Activated T-cell treated with anti-CD3 and anti-CD28 coated beads for 4 hours (primary cell): ENCODE data around the gene MYOZ3.

Source experiments
- DNase-seq: peaks from one replicate; pipeline ENCODE4 v3.0.0-alpha.2; 2020

The MYOZ3 gene

DNA sequence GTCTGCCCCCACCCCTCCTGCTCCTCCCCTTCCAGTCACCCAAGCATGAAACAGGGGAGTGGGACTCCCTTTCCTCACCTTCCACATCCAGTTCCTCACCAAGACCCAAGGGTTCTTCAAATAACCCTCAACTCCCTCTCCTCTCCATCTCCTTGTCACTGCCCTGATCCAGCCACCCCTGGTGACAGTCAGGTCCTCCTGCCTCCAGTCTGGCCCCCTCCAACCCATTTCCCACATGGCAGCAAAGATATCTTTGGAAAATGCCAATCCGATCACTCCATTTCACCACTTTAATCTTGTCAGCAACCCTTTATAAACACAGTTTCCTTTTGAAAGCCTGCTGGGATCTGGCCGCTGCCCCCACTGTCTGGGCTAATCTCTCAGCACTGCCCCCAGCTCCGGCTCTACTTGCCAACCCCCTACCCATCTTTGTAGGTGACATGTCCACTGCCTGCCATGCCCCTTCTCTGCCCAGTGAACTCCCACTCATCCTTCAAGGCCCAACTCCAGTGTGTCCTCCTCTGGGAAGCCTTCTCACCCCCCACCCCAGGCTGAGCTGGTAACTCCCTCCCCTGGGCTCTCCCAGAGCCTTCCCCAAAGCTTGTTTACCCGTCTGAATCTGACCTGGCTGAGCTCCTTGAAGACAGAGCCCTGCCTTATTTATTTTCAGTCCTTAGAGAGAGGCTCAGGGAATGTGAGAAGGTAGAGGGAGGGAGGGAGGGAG, 781 bp upstream of the MYOZ3 start:
- no peak for DNase-seq

DNA sequence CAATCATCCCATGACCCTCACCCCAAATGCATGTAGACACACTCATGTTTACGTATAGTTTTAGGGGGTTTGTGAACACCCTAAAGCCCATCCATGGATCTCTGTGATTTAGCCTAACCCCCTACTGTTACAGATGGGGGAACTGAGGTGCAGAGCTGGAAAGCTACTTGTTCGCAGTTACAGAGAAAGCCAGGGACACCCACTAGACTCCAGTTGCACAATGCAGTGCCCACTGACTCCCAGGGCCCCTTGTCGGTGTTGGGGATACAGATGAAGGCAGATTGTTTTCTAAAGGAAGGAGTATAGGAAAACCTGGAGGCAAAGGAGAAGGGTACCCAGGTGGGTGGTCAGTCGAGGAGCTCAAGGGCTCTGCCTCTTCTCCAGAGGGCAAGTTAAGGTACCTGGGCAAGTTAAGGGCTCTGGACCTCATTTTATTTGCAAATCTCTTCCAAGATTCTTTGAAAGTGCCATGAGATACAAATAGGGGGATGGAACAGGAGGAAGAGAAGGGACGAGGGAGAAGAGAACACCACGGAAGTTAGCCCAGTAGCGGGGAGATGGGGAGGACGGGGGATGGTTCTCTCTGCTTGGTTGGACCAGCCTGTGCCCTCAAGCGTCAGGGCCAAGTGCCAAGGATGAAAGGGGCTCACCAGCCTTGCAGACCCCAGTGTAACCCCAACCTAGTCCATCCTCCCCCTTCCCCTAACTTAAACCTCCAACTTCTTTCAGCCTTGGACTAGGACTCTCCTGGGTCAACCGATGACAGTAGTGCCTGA, 958 bp downstream of the MYOZ3 start:
- no peak for DNase-seq

DNA sequence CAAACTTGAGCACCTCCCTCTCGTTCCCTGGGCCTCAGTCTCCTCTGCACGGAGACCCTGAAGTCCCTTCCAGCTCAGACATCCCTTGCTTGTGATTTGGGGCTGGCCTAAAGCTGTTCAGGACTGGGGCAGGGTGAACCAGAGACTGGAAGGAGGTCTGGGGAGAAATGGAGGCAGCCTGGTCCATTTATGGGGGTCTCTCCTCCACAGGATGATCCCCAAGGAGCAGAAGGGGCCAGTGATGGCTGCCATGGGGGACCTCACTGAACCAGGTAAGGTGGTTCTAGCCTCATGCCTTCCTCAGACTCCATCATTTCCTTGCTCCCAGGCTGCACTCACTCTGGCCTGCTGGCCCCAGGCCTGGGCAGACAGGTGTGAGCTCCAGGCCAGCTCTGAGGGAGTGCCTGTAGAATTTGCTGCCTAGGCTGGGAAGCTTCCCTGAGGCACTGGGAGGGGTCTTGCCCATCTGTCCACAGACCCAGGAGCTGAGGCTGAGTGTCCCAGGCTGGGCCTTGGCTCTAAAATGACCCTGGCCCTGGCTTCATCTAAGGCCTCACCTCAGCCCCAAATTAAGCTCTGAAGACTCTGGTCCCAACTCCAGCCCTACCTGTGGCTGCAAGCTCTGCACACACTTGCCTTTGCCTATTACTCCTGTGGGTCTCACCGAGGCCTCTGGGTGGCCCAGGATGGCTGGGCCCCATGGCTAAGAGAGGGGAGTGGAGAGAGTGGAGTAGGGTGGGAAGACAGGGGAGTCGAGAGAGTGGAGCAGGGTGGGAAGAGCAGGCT, 1.9 kb downstream of the MYOZ3 start:
- no peak for DNase-seq

DNA sequence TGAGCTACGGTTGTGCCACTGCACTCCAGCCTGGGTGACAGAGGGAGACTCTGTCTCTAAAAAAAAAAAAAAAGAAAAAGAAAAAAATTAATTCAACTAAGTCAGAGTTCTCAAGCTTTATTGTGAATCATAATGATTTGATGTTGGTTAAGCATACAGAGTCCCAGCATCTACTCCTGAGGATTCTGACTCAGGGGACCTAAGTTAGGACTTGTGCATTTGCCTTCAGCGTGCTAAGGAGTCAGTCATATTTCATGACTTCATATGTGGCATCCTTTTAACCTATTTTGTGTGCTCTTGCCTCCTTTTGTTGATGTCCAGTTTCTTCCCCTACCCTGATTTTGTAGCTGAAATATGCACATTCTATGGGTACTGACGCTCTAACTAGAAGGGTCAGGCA, 2.9 kb downstream of the MYOZ3 start:
- no peak for DNase-seq

DNA sequence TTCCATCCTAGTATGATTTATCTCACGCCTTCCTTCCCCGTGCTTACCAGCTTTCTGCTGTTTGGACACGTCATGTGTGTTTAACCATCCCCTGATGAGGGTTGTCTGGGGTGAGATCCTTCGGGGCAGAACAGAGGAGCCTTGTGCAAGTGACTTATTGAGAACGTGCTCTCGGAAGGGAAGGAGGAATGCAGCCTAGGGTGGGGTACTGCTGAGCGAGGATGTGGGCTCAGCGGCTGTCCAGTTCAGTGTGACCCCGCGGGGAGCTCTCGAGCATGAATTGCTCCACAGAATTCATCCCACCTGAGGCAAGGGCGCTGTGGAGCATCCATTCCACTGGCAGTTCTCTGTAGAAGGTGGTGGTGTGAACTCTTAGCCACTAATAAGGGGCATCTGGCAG, 4.0 kb downstream of the MYOZ3 start:
- DNase-seq = no peak

DNA sequence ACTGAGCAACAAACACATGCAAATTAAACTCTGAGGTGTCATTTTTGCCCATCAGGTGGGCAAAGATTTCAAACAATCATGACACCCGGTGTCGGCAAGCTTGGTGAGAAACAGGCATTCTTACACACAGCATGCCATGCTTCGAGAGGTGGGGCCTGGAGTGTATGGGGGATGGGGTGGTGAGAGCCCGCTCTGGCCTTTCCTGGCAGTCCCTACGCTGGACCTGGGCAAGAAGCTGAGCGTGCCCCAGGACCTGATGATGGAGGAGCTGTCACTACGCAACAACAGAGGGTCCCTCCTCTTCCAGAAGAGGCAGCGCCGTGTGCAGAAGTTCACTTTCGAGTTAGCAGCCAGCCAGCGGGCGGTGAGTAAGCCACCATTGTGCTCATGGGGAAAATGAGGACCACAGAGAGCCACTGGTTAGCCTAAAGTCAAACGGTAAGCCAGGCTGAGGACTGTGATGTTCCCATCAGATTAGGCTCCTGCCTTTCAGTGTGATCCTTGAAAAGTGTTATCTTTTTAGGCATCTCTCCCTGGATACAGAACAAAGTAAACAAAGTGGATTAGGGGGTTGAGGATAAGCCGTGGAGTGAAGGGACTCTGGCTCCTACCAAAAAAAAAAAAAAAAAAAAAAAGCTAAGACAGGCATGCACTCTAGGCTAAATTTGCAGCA, 9.4 kb downstream of the MYOZ3 start:
- DNase-seq = no peak

DNA sequence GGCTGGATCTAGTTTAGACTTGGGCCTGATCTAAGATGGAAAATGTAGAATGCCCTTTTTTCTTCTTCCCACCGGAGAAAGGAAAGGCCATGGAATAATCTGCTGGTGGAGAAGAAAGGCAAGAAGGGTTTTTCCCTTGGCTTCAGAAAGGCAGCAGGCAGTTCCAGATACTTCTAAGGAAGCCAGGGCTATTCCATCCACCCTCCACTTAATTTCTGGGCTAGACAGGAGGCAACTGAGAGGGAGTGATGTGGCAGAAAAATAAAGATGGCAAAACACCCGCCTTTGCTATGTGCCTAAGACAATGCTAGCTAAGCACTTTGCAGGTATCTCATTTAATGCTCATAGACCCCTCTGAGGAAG, 9.9 kb downstream of the MYOZ3 start:
- no peak for DNase-seq

DNA sequence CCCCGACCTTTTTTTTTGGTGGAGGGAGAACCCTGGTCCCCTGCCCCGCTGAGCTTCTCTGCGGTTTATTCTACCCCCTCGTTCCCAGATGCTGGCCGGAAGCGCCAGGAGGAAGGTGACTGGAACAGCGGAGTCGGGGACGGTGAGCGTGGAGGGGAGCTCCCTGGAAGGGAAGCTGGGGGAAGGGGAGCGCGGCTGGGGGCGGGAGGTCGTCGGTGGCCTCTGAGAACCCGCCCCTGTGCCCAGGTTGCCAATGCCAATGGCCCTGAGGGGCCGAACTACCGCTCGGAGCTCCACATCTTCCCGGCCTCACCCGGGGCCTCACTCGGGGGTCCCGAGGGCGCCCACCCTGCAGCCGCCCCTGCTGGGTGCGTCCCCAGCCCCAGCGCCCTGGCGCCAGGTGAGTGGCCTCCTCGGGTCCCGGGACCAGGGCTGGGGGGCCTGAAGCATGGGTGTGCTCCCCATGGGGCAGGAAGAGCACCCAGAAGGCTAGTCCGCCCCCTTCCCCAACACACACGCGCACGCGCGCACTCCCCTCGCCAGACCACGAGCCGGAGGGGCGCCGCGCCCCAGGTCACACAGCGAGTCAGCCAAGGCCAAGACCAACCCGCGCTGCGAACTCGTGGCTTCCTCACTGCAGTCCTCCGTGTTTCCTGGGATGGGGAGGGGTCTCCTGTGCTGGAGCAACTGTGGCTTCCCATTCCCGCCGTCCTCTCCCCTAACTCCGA, 10.6 kb downstream of the MYOZ3 start:
- no peak for DNase-seq

DNA sequence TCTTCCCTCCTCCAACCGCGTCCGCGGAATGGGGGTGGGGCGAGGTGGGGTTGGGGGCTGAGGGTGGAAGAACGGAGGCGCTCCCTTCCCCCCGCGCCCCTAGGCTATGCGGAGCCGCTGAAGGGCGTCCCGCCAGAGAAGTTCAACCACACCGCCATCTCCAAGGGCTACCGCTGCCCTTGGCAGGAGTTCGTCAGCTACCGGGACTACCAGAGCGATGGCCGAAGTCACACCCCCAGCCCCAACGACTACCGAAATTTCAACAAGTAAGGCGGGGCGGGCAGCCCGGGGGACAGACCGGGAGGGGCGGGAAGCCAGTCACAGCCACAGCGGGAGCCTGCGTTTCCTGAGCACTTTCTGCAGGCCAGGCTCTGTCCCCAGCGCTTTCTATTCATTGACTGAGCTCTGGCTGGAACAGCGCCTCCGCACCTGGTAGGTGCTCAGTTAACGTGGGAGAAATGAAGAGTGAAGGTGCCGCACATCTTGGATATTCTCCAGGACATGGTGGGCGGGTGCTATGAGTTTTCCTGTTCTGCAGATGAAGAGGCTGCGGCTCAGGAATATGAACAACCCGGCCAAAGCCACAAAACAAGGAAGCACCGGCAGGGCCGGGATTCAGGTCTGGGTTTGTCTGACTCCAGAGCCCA, 11.3 kb downstream of the MYOZ3 start:
- no peak for DNase-seq

DNA sequence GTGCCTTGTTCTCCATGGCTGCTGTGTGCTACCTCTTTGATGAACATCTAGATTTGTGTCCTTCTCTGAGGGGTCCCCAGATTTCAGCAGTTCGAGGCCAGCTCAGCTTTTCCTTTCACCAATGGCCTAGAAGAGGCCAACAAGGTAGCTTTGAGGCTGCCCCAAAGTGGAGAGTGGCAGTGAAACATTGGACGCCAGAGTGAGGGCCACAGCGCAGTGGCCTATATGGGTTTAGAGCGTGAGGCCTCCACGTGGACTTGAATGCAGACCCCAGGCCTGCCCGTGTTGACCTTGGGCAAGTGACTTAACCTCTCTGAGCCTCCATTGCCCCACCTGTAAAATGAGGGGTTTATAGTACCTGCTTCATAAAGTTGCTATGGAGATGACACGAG, 11.8 kb downstream of the MYOZ3 start:
- DNase-seq = no peak

DNA sequence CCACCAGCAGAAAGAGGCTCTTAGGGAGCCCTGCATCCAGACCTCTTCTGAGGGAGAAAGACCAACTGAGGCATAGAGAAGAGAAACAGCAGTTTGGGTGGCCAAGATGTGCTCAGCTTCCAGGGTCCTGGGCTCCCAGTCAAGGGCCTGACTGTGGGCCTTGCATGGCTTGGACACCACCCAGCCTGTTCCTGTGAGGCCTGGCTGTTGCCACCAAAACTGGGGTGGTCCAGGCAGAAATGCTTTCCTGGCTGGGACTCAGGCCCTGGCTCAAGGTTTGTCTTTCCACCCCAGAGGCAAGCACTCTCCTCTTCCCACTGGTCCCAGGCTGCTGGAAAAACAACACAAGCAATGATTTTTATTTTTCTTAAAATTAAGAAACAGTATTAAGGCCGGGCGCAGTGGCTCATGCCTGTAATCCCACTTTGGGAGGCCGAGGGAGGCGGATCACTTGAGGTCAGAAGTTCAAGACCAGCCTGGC, 13.3 kb downstream of the MYOZ3 start:
- no peak for DNase-seq

DNA sequence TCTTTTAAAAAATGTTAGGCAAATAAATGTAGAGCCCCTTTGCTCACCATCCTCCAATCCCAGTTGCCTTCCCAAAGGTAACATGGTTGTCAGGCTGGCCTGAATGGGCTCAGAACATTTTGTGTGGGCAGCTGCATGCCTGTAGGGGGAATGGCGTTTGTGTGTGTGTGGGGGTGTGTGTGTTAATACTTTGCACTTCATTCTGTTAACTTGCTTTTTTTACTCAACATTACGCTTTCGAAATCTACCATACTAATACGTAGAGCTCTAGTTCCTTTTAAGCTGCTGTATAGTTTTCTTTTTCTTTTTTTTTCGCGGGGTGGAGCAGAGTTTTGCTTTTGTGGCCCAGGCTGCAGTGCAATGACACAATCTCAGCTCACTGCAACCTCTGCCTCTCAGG, 14.0 kb downstream of the MYOZ3 start:
- no peak for DNase-seq

DNA sequence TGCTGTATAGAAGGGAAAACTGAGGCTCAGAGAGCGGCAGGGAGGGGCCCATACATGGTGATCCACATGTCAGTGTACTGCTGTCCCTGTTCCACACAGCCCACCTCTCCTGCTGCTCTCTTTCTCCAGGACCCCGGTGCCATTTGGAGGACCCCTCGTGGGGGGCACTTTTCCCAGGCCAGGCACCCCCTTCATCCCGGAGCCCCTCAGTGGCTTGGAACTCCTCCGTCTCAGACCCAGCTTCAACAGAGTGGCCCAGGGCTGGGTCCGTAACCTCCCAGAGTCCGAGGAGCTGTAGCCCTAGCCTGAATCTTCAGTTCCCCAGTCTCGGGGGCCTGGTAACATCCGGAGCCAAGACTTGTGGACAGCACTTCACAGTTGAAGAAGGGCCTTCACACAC, 15.5 kb downstream of the MYOZ3 start:
- DNase-seq = no peak

DNA sequence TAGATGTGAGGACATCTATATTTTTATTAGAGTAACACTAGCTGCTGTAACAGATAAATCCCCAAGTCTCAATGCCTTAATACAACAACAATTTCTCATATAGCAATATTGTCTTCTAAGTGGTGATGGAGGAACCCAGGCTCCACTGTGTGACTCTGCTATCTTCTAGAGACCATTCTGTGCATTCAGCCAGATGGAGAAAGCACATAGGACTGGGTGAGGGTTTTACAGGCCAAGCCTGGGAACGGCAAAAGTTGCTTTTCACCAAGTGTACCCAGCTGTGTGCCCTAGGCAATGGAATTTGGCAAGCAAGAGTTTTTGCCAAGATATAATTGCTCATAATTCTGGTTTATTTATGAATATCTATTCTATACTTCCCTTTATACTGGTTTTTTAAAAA, 28.1 kb downstream of the MYOZ3 start:
- no peak for DNase-seq

DNA sequence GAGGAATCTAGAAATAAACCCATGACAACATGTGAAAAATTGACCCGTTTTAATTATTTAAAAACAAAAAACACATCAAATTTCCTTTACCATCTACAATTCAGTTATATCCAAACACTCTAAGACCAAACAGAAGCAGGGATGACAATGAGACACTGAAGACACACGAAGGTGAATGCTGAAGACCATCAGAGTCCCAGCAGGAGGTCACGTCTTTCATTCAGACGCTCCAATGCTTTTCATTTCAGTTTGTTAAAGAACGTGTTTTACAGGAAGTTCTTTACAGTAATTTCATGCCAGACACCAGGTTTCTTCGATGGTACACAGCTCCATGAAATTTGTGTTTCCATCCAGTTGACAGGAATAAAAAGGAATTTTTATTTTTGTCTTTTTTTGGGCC, 29.7 kb downstream of the MYOZ3 start:
- DNase-seq = no peak

DNA sequence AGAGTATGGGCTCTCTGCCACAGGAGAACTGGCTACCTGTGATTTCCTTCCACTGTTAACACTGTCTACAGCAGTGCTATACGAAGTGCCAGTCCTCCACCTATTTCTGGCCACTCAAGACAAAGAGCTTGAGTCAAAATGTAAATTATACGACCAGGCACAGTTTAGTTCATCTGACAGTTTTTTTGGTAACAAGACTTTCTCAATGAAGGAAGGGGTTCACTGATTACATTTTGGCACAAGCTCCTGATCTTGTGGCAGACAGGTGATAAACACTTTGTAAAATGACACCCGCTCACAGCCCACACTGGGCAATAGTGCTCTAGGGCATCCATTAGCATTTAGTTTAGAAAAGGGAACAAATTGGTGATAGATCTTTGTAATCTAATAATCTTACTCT, 31.2 kb downstream of the MYOZ3 start:
- DNase-seq = no peak

DNA sequence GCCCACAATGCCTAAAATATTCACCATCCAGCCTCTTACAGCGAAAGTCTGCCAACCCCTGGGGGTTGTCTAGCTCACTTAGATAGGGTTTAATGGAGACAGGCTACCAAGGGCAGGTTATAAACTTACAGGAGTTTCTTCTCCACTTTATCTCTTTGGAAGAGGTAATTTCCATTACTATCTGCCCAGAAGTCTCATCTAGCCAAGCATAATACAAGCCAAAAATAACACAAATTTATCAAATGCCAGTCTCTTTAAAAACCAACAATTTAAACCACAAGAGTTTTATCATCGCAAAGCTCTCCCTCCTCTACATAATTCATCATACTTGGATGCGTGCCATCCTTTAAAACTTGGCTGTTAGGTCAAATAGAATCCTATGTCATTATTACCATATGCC, 33.6 kb downstream of the MYOZ3 start:
- DNase-seq = no peak

DNA sequence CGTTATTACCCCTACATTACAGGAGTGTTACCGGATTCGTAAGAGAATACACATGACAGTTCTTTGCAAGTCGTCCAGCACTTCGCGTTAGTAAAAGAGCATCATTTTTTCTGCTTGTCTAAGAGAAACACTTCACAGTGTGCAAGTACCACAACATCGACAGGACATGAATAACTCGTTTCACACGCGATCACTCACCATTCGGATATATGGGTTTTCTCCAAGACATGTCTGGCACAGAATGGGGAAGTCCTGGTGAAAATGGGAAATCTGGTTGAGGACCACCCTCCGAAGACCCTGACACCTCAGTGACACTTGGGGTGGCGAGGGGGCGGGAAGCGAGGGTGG, 39.2 kb downstream of the MYOZ3 start:
- no peak for DNase-seq

DNA sequence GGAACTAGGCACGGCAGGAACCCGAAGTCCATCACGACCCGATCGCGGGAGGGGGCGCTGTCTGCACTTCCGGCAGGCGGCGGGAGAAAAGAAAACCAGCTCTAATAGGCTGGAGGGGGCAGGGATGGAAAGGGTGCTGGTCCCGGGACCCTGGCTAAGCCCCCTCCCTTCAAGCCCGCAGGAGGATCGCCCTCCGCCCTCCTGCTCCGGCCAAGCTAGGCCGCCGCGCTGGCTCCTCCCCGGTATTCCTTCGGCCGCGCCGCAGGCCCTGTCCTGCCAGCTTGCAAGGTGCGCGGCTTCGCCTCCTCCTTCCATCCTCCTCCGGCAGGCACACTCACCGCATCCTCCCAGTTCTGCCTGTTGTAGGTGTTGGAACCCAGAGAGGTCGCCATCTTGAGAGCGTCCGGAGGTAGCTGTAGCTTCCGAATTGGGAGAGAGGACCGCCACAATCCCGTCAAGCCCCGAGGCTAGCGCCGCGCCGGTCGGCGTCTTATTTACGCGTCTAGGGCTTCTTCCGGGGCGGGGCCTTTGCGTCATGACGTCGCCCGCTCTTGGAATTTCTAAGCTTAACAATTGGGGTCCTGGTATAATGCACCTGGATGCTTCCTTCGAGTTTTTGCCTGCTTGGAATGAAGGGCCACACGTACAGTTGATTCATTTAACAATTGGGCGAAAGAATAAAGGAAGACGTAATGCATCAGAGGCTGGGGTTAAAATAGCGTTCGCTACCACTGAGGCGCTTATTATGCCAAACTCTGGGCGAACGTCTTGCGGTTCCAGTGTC, 39.7 kb downstream of the MYOZ3 start, which contains the start of gene RBM22:
TSS of gene RBM22 (minus strand) at position 469 of the 784 bp plus-strand sequence. CDS start at position 392, 77 bp downstream.
- peak; percentile 86 for DNase-seq

DNA sequence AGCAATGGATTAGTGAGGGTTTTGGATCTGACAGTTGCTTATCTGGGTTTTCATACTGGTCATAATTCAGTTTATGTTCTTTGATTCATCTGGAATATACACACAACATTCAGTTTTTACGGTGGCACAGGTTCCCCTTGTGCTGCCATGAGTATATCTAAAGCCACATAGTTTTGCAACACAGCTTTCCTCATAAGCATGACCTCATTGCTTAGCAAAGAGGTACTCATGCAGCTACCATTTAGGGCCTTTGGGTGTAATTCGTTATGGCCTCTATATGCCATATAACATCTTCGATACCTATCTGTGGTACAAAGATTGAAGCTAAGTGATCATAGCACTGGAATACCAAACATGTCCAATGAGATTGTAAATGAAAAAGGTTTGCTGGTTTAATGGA, 42.7 kb downstream of the MYOZ3 start:
- DNase-seq = no peak

DNA sequence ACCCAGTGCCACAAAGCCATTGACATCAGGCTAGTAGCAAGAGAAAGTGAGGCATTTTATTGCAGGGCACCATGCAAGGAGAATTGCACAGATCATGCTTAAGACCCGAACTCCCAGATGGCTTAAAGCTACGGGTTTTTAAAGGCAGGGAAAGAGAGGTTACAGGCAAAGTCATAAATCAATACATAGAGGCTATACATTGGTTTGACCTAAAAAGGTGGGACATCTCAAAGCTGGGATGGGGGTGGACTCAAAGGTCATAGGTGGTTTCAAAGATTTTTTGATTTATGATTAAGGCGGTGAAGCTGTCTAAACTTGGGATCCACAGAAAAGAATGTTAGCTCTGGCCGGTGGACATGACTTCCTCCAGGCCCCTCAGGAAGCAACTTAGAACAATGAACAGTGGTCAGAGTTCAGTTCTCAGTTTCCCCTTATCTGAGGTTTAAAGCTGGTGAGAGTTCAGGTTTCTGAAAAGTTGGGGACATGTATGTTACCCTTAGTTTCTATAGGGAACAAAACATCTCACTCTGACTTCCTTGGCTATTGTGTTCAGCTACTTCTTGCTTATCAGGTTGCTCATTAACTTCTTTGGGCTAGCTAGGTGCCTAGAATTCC, 45.8 kb downstream of the MYOZ3 start:
- no peak for DNase-seq
